ENCODE measurements around the gene FUBP3.

DNA sequence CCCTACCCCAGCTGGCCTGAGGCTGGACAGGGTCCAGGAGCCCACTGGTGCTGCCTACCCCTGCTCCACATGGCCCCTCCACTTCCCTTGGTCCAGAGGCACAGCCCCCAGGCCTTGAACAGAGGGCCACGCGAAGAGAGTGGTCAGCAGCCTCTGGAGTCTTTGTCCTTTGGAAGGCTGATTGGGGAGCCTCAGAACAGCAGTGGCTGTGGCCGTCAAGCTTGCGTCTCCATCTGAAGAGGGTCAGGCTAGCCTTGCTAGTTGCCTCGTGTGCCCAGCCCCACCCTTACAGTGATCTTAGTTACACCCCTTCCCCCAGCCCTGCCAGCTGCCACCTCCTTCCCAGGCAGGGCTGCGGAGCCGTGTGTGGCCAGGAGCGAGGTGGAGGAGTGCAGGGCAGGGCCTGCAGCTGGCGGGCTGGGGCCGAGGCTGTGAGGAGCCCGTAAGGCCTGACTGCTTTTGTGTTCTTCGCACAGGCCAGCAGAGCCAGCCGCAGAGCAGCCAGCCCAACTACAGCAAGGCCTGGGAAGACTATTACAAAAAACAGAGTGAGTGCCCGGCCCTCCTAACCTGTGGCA, 54.9 kb downstream of the FUBP3 start:
- TF ChIP-seq, protein P1, sequence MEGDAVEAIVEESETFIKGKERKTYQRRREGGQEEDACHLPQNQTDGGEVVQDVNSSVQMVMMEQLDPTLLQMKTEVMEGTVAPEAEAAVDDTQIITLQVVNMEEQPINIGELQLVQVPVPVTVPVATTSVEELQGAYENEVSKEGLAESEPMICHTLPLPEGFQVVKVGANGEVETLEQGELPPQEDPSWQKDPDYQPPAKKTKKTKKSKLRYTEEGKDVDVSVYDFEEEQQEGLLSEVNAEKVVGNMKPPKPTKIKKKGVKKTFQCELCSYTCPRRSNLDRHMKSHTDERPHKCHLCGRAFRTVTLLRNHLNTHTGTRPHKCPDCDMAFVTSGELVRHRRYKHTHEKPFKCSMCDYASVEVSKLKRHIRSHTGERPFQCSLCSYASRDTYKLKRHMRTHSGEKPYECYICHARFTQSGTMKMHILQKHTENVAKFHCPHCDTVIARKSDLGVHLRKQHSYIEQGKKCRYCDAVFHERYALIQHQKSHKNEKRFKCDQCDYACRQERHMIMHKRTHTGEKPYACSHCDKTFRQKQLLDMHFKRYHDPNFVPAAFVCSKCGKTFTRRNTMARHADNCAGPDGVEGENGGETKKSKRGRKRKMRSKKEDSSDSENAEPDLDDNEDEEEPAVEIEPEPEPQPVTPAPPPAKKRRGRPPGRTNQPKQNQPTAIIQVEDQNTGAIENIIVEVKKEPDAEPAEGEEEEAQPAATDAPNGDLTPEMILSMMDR (IDR thresholded peaks at IDR 0.05): no peak
- no peak for TF ChIP-seq POLR2A (IDR thresholded peaks at IDR 0.05)

Measured in thyroid gland (tissue), 4 donors.